CD4-positive, alpha-beta T cell treated with Interleukin-12 subunit alpha and Interleukin-12 subunit beta, for 1 hour (primary cell): ENCODE data around the gene LCE2A.

Source experiments
- DNase-seq: peaks from one replicate; pipeline ENCODE4 v3.0.0-alpha.2; 2020

Gene LCE2A

GRCh38 chr1:152743371-152744145 is 45.4 kb downstream of the LCE2A start:
- DNase-seq: no peak

- DNase-seq: no peak
These were observed 47.2 kb downstream of the LCE2A start for GRCh38 chr1:152745289-152745704.

GRCh38 chr1:152745765-152746444 is 47.8 kb downstream of the LCE2A start:
- DNase-seq: no peak

GRCh38 chr1:152747831-152748230 is 49.7 kb downstream of the LCE2A start:
- DNase-seq: no peak
